Measurements from ENCODE around the gene MNT. TPM values are rescaled to one million over a fixed set of nuclear protein-coding genes. Genes with fewer than 3 reads are reported as not detected.

Gene MNT
- total and polyA plus RNA-seq, 2 of the 8 experiments (the other 6 are each of a cell fraction or from before 2014, with no cell fraction given): 5.0 to 17.3 TPM

DNA sequence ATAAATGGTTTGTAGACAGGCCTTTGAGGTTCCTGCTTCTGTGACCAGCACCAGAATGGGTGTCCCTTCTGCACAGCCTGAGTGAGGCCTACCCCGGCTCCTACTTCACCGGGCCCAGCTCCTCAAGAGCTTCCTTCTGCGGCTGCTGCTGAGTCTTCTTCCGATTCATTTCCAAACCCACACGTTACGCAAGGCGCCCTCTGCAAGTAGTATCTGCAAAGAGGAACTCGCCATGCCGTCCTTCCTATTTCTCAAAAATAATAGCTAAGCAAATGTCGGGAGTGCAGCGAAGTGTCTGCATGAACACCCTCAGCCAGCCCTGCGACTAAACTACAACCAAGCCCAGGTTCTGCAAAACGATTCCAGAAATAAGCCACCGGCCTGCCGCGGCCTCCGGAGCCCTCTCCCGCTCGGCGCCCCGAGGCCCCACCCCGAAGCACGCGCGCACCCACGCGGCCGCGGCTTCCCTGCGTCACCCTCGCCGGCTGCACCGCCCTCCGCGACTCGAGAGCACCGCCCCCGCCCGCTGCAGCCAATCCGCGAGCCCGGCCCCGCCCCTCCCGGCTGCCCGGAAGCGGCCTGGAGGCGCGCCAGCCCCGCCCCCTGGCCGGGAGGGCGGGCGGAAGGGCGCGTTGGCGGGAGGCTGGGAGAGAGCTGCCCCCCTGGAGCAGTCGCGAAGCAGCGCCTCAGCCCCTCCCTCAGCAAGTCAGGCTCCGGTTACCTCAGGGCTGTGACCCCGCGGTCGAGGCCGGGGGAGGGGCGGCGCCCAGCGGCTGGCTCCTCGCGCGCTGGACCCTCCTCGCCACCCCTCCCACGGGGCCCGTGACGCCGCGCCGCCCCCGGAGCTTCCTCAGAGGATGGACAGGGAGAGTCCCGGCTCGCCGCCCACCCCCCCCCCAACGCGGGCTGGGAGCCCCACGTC is 8.3 kb downstream of the MNT start (continued):
- TF ChIP-seq GABPA (IDR thresholded peaks at IDR 0.05; ENCODE audit: borderline replicate concordance, insufficient read depth, low read length) (no peak), RXRA (IDR thresholded peaks at IDR 0.05; ENCODE audit: insufficient read depth, low read depth, low read length) (peak; percentile 89; the same call in 1 of the 2 replicates), ZNF274 (IDR thresholded peaks at IDR 0.05; ENCODE audit: borderline replicate concordance, extremely low read depth, low read length) (no peak), POU5F1 (IDR thresholded peaks at IDR 0.05; ENCODE audit: low read depth, low read length) (no peak), EP300 (IDR thresholded peaks at IDR 0.05; ENCODE audit: borderline replicate concordance in 1 of 2, low read depth in 2 of 2, low read length in 2 of 2) (no peak), SIRT6 (IDR thresholded peaks at IDR 0.05; ENCODE audit: low read length) (no peak), POLR2A (IDR thresholded peaks at IDR 0.05; ENCODE audit: control extremely low read depth in 1 of 2, low read depth in 2 of 2, low read length in 2 of 2) (0 out of 3 replicates have a peak, but pooled peaks of 1 of the 2 experiments have one; percentile 38), NANOG (IDR thresholded peaks at IDR 0.05; ENCODE audit: insufficient read depth, low read depth, low read length, poor library complexity, severe bottlenecking) (no peak), CBX5 (IDR thresholded peaks at IDR 0.05; ENCODE audit: low read depth, low read length) (no peak), SP1 (IDR thresholded peaks at IDR 0.05; ENCODE audit: low read depth, low read length) (no peak), POLR2AphosphoS5 (IDR thresholded peaks at IDR 0.05; ENCODE audit: low read depth, low read length) (peak; percentile 42; the same call in 1 of the 2 replicates), ATF3 (IDR thresholded peaks at IDR 0.05; ENCODE audit: insufficient read depth, low read depth, low read length) (no peak), JUN (IDR thresholded peaks at IDR 0.05; ENCODE audit: low read depth, low read length) (no peak), TAF7 (optimal IDR thresholded peaks at IDR 0.05; ENCODE audit: borderline replicate concordance, low read depth, low read length) (no peak), TEAD4 (IDR thresholded peaks at IDR 0.05; ENCODE audit: low read depth, low read length) (no peak), RAD21 (IDR thresholded peaks at IDR 0.05 in 1 of 2, conservative IDR thresholded peaks at IDR 0.05 in 1 of 2; ENCODE audit: low read depth in 2 of 2, low read length in 2 of 2) (no peak), HDAC6 (IDR thresholded peaks at IDR 0.05; ENCODE audit: low read depth, low read length) (no peak), CEBPB (IDR thresholded peaks at IDR 0.05; ENCODE audit: low read depth, low read length) (no peak), MAFK (IDR thresholded peaks at IDR 0.05; ENCODE audit: low read depth, low read length) (no peak), ASH2L (IDR thresholded peaks at IDR 0.05; ENCODE audit: low read length) (peak; percentile 56)
- TF ChIP-seq, protein P1, sequence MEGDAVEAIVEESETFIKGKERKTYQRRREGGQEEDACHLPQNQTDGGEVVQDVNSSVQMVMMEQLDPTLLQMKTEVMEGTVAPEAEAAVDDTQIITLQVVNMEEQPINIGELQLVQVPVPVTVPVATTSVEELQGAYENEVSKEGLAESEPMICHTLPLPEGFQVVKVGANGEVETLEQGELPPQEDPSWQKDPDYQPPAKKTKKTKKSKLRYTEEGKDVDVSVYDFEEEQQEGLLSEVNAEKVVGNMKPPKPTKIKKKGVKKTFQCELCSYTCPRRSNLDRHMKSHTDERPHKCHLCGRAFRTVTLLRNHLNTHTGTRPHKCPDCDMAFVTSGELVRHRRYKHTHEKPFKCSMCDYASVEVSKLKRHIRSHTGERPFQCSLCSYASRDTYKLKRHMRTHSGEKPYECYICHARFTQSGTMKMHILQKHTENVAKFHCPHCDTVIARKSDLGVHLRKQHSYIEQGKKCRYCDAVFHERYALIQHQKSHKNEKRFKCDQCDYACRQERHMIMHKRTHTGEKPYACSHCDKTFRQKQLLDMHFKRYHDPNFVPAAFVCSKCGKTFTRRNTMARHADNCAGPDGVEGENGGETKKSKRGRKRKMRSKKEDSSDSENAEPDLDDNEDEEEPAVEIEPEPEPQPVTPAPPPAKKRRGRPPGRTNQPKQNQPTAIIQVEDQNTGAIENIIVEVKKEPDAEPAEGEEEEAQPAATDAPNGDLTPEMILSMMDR (IDR thresholded peaks at IDR 0.05; ENCODE audit: control extremely low read depth in 1 of 3, insufficient read depth in 1 of 3, low read depth in 1 of 3, low read length in 3 of 3): no peak
